AG10803 (cell line): Measurements from ENCODE around the gene PKP3.

Experiments
- DNase-seq: peaks from one replicate; pipeline ENCODE4 v3.0.0; 2010; ENCODE audit warnings: low read depth
- H3K4me3 ChIP-seq: 2 replicates; pipeline ENCODE4 v1.5.1; 2011; ENCODE audit warnings: mild to moderate bottlenecking, low read length, control low read depth
- TF ChIP-seq, protein P1 (sequence below): conservative IDR thresholded peaks from 2 replicates; pipeline ENCODE4 v1.5.1; 2011; ENCODE audit warnings: mild to moderate bottlenecking, low read length, control low read depth, inconsistent platforms

The PKP3 gene

DNA sequence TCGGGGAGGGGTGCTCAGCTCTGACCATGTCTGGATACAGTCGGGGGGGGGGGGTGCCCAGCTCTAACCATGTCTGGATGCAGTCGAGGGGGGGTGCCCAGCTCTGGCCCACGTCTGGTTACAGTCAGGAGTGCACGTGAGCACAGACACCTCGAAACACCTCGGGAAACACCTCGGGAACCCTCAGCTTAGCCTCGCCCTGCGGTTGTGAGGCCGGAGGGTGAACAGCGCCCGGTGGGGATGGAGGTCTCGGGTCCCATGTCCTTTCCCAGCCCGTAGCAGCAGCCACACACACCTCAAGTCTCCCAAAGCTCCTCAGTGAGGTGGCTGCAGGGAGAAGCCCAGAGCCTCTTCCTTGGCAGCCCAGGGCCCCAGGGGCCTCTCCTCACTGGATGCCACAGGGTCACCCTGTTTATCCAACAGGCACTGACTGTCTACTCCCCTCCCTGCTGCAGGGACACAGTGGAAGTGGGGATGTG, 18.7 kb downstream of the PKP3 start:
- TF ChIP-seq, protein P1, sequence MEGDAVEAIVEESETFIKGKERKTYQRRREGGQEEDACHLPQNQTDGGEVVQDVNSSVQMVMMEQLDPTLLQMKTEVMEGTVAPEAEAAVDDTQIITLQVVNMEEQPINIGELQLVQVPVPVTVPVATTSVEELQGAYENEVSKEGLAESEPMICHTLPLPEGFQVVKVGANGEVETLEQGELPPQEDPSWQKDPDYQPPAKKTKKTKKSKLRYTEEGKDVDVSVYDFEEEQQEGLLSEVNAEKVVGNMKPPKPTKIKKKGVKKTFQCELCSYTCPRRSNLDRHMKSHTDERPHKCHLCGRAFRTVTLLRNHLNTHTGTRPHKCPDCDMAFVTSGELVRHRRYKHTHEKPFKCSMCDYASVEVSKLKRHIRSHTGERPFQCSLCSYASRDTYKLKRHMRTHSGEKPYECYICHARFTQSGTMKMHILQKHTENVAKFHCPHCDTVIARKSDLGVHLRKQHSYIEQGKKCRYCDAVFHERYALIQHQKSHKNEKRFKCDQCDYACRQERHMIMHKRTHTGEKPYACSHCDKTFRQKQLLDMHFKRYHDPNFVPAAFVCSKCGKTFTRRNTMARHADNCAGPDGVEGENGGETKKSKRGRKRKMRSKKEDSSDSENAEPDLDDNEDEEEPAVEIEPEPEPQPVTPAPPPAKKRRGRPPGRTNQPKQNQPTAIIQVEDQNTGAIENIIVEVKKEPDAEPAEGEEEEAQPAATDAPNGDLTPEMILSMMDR: no peak
- H3K4me3 ChIP-seq: no peak overlapping the region
- DNase-seq: no peak

GRCh38 chr11:413120-414081, 19.4 kb downstream of the PKP3 start:
- DNase-seq: no peak
- TF ChIP-seq, protein P1: no peak
- H3K4me3 ChIP-seq: no peak overlapping the region

GRCh38 chr11:414318-414857, 20.4 kb downstream of the PKP3 start:
- DNase-seq: no peak
- no peak overlapping the region for H3K4me3 ChIP-seq
- TF ChIP-seq, protein P1: no peak

DNA sequence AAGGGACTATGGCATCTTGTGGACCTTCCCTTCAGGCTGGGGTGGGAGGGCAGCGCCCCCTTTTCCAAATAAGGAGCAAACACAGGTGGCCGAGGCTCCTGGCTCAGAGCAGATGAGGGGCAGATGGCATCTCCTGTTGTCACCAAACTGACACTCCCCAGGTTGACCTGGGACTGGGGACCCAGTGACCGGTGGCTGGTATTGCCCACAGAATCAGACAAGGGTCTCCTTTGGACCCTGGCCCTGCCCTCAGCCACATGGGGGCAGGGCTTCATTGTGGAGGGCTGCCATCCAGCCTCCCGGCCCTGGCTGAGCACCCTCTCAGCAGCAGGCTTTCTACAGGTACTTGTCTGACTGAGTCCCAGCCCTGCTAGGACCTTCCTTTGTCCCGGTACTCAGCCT, 21.6 kb downstream of the PKP3 start:
- H3K4me3 ChIP-seq: no peak overlapping the region
- TF ChIP-seq, protein P1: no peak
- no peak for DNase-seq

DNA sequence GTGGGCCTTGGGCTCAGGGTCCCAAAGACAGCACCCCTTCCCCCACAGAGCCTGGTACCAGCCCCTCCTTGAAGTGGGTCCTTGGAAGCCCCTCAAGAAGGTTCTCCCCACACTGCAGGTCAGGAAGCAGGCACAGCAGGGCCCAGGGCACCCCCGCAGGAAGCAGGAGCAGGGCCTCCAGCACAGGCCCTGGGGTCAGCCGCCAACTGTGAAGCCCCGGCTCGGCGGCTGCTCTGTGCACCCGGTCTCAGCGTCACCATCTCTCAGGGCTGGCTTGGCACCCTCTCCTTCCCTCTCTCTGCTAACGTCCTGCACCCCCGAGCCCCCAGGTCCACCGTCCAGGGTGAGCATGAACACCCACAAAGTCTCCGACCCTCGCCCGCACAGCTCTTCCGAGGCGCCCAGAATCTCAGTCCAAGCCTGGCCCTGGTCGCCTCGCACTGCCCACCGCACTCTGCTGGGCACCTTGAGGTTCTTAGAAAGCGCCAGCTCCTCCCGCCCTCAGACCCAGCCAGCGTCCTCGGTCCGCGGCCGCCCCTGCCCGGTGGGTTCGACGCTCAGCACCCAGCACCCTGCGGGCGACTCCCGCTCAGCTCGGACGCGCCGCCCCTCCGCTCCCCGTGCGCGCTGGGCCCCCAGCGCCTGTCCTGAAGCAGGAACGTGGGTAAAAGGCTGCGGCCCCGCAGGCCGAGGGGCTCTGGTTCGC, 22.2 kb downstream of the PKP3 start:
- no peak for DNase-seq
- TF ChIP-seq, protein P1: no peak
- H3K4me3 ChIP-seq: peak overlapping the region; percentile 54

GRCh38 chr11:416757-417621, 23.0 kb downstream of the PKP3 start:
- peak; percentile 16 for DNase-seq
- TF ChIP-seq, protein P1: no peak
- peak overlapping the region; percentile 54 for H3K4me3 ChIP-seq
